NCI-H226 (cell line): ENCODE measurements around the gene EYA2.
"Not testable (repeated sequence)": the region's sequence is repeated elsewhere in the genome, so short reads cannot be mapped to it uniquely, and the experiment has no call there.

Experiments
- DNase-seq: peaks from one replicate; pipeline ENCODE4 v3.0.0-alpha.2; 2015

The EYA2 gene

GRCh38 chr20:46959081-46959692 lies 64.5 kb downstream of the EYA2 start:
- DNase-seq = peak; percentile 15

GRCh38 chr20:46959821-46960220 lies 65.2 kb downstream of the EYA2 start:
- no peak for DNase-seq

- DNase-seq = no peak
These were observed 65.9 kb downstream of the EYA2 start for GRCh38 chr20:46960536-46960935.

GRCh38 chr20:46961968-46962367 lies 67.3 kb downstream of the EYA2 start:
- not testable (repeated sequence) for DNase-seq

GRCh38 chr20:46962452-46963195 lies 68.0 kb downstream of the EYA2 start:
- no peak for DNase-seq

- DNase-seq = no peak
These were observed 68.5 kb downstream of the EYA2 start for GRCh38 chr20:46963196-46963529.

GRCh38 chr20:46963758-46964617 lies 69.3 kb downstream of the EYA2 start:
- no peak for DNase-seq

- no peak for DNase-seq
These were observed 70.2 kb downstream of the EYA2 start for GRCh38 chr20:46964618-46965455.

- DNase-seq = no peak
These were observed 70.8 kb downstream of the EYA2 start for GRCh38 chr20:46965477-46965876.

- DNase-seq = no peak
These were observed 73.0 kb downstream of the EYA2 start for GRCh38 chr20:46967646-46968045.

- peak; percentile 70 for DNase-seq
These were observed 76.4 kb downstream of the EYA2 start for GRCh38 chr20:46970937-46971630.

GRCh38 chr20:46973766-46974165 lies 79.1 kb downstream of the EYA2 start:
- DNase-seq = no peak

- DNase-seq = no peak
These were observed 80.2 kb downstream of the EYA2 start for GRCh38 chr20:46974669-46975434.

GRCh38 chr20:46975976-46976375 lies 81.3 kb downstream of the EYA2 start:
- no peak for DNase-seq

- no peak for DNase-seq
These were observed 82.6 kb downstream of the EYA2 start for GRCh38 chr20:46977204-46977603.

GRCh38 chr20:46977909-46978588 lies 83.4 kb downstream of the EYA2 start:
- no peak for DNase-seq

GRCh38 chr20:46978951-46979491 lies 84.4 kb downstream of the EYA2 start:
- DNase-seq = no peak

GRCh38 chr20:46979603-46980241 lies 85.1 kb downstream of the EYA2 start:
- no peak for DNase-seq

GRCh38 chr20:46981184-46981583 lies 86.5 kb downstream of the EYA2 start:
- no peak for DNase-seq

GRCh38 chr20:46983466-46983865 lies 88.8 kb downstream of the EYA2 start:
- DNase-seq = no peak
